Central memory CD4-positive, alpha-beta T cell (primary cell): ENCODE results near the gene TMEM63A.
"Not testable (repeated sequence)": the region's sequence is repeated elsewhere in the genome, so short reads cannot be mapped to it uniquely, and the experiment has no call there.

Experiments used
- DNase-seq: peaks from one replicate; pipeline ENCODE4 v3.0.0; 2022

Gene TMEM63A

GRCh38 chr1:225816643-225817538, 65.3 kb downstream of the TMEM63A start:
- DNase-seq = no peak

GRCh38 chr1:225815526-225816178, 66.5 kb downstream of the TMEM63A start:
- no peak for DNase-seq

- DNase-seq = not testable (repeated sequence)
These were observed 67.1 kb downstream of the TMEM63A start for GRCh38 chr1:225815090-225815489.

- DNase-seq = no peak
These were observed 67.8 kb downstream of the TMEM63A start for GRCh38 chr1:225814381-225814780.

GRCh38 chr1:225813214-225813964, 68.8 kb downstream of the TMEM63A start:
- no peak for DNase-seq

- DNase-seq = no peak
These were observed 69.5 kb downstream of the TMEM63A start for GRCh38 chr1:225812488-225813213.

- no peak for DNase-seq
These were observed 70.3 kb downstream of the TMEM63A start for GRCh38 chr1:225811622-225812487.

GRCh38 chr1:225810579-225811538, 71.3 kb downstream of the TMEM63A start:
- not testable (repeated sequence) for DNase-seq

- peak; percentile 48 for DNase-seq
These were observed 72.2 kb downstream of the TMEM63A start, which contains the start of gene EPHX1 for GRCh38 chr1:225809842-225810578. TSS of gene EPHX1 (plus strand) at chr1:225810124. CDS start at chr1:225828730, 18,606 bp downstream.

- no peak for DNase-seq
These were observed 74.0 kb downstream of the TMEM63A start for GRCh38 chr1:225808136-225808535.

GRCh38 chr1:225806736-225807135, 75.4 kb downstream of the TMEM63A start:
- not testable (repeated sequence) for DNase-seq

GRCh38 chr1:225806249-225806648, 75.9 kb downstream of the TMEM63A start:
- DNase-seq = no peak

GRCh38 chr1:225801146-225801545, 81.0 kb downstream of the TMEM63A start:
- not testable (repeated sequence) for DNase-seq

GRCh38 chr1:225796097-225796496, 86.1 kb downstream of the TMEM63A start:
- not testable (repeated sequence) for DNase-seq
